ENCODE results near the gene TUBB. TPM values are rescaled to one million over a fixed set of nuclear protein-coding genes. Genes with fewer than 3 reads are reported as not detected.

Gene TUBB
- total RNA-seq (100 to 1,000 TPM; 189 to 344 (median 272) TPM), polyA plus RNA-seq (100 to 1,000 TPM; 109 to 203 (median 182) TPM)
- long read RNA-seq, donor 1, transcript TUBB-205 (4 exons, 2,670 nt), result major isoform, 572 of 626 reads
- long read RNA-seq, donor 1, partial matches to known transcripts, result 44 of 626 reads
- long read RNA-seq, donor 1, other reads (novel, unspliced or antisense), result 10 of 626 reads
- long read RNA-seq, donor 2, transcript TUBB-205 (4 exons, 2,670 nt), result major isoform, 382 of 487 reads
- long read RNA-seq, donor 2, partial matches to known transcripts, result 105 of 487 reads
- long read RNA-seq, donor 2, other reads (novel, unspliced or antisense), result 0 of 487 reads

DNA sequence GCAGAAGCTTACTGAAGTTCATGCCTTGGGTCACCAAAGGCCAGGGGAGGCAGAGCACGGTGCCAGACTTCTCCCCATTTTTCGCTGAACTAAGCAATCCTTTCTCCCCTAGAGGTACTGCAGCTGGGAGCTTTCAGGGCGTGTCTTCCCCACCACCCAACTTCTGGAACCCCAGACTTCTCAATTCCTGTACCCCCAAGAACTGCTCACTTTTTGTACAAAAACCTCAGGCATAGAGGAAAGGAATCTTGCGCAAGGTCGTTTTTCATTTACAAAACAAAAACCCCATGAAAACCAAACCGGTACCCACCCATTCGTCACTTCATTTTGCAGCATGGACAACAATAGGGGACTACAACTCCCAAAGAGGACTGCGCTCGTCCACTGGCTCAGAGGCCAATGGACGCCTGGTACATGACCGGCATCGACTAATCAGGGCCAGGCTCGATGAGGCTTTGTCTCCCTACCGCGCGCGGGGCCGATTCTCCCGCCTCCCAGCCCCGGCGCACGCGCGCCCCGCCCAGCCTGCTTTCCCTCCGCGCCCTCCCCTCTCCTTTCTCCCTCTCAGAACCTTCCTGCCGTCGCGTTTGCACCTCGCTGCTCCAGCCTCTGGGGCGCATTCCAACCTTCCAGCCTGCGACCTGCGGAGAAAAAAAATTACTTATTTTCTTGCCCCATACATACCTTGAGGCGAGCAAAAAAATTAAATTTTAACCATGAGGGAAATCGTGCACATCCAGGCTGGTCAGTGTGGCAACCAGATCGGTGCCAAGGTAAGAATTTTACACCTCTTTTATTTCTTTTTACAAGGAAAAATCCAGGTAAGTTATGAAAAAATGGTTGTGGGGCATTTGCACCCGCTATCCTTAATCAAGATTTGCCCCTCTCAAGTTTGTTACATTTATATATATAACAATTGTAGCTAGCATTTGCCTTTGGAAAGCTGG lies at the start of gene TUBB:
TSS of gene TUBB (plus strand) at position 562 of the 947 bp plus-strand sequence. CDS start at position 717, 155 bp downstream.
- Histone ChIP-seq H3K27ac (peak within 1 kb of the TSS; percentile 89 to 99 (median 98)), H3K4me3 (peak within 1 kb of the TSS; percentile 80 to 97 (median 94)), H3K9me3 (no peaks in the 10 kb centered on the region), H3K36me3 (peaks cover 0 to 36% (median 27%) of the 10 kb centered on the region in 6 donors), H3K27me3 (replicated peaks in 1 of 7) (no peaks in the 10 kb centered on the region), H3K4me1 (peaks cover 31 to 80% (median 77%) of the 10 kb centered on the region in 6 donors)
- intact Hi-C loops (cut with DNase I; ENCODE audit: low total_unique reads), result loop anchor here (2.0 to 10.0 kb wide), 2 partner anchors 37 to 105 kb away; partner anchors contain the start of genes MRPS18B and PPP1R10
- 0 to 1% (median 0%) methylated on average over 24 to 38 of the region's 38 CpGs for WGBS, 5 donors
- DNase-seq, result peak; percentile 99
- TF ChIP-seq, protein P1, sequence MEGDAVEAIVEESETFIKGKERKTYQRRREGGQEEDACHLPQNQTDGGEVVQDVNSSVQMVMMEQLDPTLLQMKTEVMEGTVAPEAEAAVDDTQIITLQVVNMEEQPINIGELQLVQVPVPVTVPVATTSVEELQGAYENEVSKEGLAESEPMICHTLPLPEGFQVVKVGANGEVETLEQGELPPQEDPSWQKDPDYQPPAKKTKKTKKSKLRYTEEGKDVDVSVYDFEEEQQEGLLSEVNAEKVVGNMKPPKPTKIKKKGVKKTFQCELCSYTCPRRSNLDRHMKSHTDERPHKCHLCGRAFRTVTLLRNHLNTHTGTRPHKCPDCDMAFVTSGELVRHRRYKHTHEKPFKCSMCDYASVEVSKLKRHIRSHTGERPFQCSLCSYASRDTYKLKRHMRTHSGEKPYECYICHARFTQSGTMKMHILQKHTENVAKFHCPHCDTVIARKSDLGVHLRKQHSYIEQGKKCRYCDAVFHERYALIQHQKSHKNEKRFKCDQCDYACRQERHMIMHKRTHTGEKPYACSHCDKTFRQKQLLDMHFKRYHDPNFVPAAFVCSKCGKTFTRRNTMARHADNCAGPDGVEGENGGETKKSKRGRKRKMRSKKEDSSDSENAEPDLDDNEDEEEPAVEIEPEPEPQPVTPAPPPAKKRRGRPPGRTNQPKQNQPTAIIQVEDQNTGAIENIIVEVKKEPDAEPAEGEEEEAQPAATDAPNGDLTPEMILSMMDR (IDR thresholded peaks at IDR 0.05 in 8 of 11, conservative IDR thresholded peaks at IDR 0.05 in 3 of 11), result peak in 7 of 11 experiments; percentile 7 to 28 (median 20)
- peak in 2 of 3 donors; percentile 31 to 92 for TF ChIP-seq POLR2A (IDR thresholded peaks at IDR 0.05)
- TF ChIP-seq POLR2AphosphoS5 (IDR thresholded peaks at IDR 0.05), result peak; percentile 95 to 98 (median 96)

DNA sequence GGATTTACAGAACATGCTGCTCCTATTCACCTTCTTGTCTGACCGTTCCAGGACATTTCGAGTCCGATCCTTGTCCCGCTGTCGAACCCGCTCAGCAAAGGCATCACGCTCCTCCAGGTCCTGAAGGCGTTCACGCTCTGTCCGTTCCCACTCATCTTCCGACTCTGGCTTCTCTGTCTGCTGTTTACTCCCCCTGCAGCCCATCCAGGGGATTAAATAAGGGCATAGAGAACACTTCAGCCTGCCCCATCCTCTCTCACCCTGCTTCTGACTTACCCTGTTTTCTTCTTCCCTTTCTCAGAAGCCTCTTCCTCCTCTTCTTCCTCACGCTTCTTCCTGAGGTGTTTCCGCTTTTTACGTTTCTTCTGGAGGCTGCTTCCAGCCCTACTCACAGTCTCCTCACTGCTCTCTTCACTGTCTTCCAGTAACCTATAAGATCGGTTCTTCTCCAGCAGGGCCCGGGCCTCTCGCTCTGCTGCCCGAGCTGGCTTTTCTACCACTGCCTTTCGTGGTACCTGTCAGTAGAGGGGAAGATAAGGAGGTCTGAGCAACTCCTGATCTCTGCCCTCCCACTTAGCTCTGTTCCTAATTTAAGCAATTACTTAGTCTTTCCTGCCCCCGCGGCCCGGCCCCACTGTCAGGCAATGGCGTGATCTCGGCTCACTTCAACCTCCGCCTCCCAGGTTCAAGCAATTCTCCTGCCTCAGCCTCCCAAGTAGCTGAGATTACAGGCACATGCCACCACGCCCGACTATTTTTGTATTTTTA lies 49.2 kb upstream of the TUBB start:
- no peak for TF ChIP-seq POLR2A (IDR thresholded peaks at IDR 0.05)
- TF ChIP-seq, protein P1 (IDR thresholded peaks at IDR 0.05 in 8 of 11, conservative IDR thresholded peaks at IDR 0.05 in 3 of 11), result no peak
- no peak for TF ChIP-seq POLR2AphosphoS5 (IDR thresholded peaks at IDR 0.05)
- H3K27ac ChIP-seq, result no peak overlapping the region
- peaks cover 11 to 51% (median 27%) of the 10 kb centered on the region in 6 donors for H3K4me1 ChIP-seq
- H3K9me3 ChIP-seq, result no peaks in the 10 kb centered on the region
- peak overlapping the region in 3 of 8 donors; percentile 96 to 100 (median 99) for H3K4me3 ChIP-seq
- 87 to 92% (median 89%) methylated on average over 27 of the region's 27 CpGs for WGBS, 5 donors
- intact Hi-C loops (cut with DNase I; ENCODE audit: low total_unique reads), result loop anchor here (10.0 kb wide), 1 partner anchor 186 kb away; the partner anchor contains the start of gene HLA-E
- DNase-seq, result no peak
- peaks cover 0 to 57% (median 47%) of the 10 kb centered on the region in 6 donors for H3K36me3 ChIP-seq
- no peaks in the 10 kb centered on the region for H3K27me3 ChIP-seq (replicated peaks in 1 of 7)

DNA sequence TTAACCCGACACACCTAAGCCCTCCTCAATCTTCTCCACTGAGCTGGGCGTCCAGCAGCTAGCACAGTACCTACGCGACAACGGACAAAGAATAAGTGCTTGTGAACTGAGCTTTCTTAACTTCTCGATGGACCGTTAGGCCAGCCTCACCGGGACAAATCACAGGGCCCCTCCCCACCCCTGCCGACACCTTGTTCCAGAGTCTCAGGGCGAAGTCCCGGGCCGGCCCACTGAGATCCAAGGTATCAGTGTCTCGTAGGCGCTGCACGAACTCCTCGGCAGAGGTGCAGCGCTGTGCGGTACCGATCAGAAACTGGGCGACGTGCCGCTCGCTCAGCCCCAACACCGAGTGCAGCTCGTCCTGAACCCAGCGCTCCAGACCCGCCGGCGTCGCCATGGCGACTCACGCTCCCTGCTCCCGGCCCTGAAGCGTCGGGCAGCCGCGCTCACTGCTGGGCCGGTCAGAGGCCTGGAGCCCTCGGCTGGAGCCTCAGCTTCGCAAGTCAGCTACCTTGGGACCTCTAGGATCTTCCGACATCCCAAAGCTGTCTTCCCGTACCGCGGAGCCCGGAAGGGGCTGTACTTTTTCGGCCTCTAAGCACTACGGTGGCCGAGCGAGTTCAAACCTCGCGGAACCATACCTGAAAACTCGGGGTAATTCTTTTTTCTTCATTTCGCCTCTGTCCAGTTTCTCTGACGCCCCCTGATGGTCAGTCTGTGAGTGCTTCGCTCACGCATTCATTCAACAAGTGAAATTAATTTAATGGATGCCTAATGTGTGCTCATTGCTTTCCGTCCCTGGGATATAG lies 47.5 kb upstream of the TUBB start, which contains the start of gene DHX16:
TSS of gene DHX16 (minus strand) at position 562 of the 809 bp plus-strand sequence. CDS start at position 397, 165 bp downstream.
- TF ChIP-seq POLR2AphosphoS5 (IDR thresholded peaks at IDR 0.05) (peak; percentile 86 to 92 (median 88)), POLR2A (IDR thresholded peaks at IDR 0.05) (peak in 2 of 3 donors; percentile 20 to 34)
- TF ChIP-seq, protein P1 (IDR thresholded peaks at IDR 0.05 in 8 of 11, conservative IDR thresholded peaks at IDR 0.05 in 3 of 11), result peak; percentile 80 to 95 (median 89)
- Histone ChIP-seq H3K27me3 (replicated peaks in 1 of 7) (no peaks in the 10 kb centered on the region), H3K4me3 (peak within 1 kb of the TSS; percentile 88 to 100 (median 97)), H3K4me1 (peaks cover 11 to 58% (median 31%) of the 10 kb centered on the region in 6 donors), H3K36me3 (peaks cover 7 to 57% (median 49%) of the 10 kb centered on the region in 6 donors), H3K27ac (peak within 1 kb of the TSS; percentile 40 to 93 (median 86)), H3K9me3 (no peaks in the 10 kb centered on the region)
- 0 to 1% (median 1%) methylated on average over 36 to 57 of the region's 57 CpGs for WGBS, 5 donors
- peak; percentile 95 for DNase-seq
- intact Hi-C loops (cut with DNase I; ENCODE audit: low total_unique reads), result loop anchor here (10.0 kb wide), 1 partner anchor 188 kb away; the partner anchor contains the start of gene HLA-E
